ENCODE results near the gene TNFAIP2.
"Not testable (repeated sequence)": the region's sequence is repeated elsewhere in the genome, so short reads cannot be mapped to it uniquely, and the experiment has no call there.

Gene TNFAIP2

DNA sequence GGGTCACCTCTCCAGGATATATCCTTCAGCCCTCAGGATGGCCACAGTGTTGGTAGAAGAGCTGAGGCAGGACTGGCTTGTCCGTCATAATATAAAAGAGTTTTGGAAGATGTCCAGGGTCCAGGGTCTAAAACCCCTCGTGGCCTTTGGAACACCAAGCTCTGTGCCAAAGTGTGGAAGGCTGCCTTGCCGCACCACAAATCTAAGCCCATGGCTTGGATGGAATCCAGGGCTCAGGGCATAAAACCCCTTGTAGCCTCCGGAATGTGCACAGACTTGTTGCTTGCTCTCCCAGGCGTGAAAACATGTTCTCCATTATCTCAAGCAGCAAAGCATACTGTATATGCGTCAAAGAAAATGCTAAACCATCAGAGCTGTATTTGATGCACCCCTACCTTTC lies 46.7 kb downstream of the TNFAIP2 start:
- DNase-seq = no peak
- TF ChIP-seq GATA1 (IDR thresholded peaks at IDR 0.05; ENCODE audit: low read depth, low read length) (no peak), POLR2A (IDR thresholded peaks at IDR 0.05; ENCODE audit: low read length) (no peak)

- DNase-seq = not testable (repeated sequence)
Observed at GRCh38 chr14:103171206-103171605, 47.9 kb downstream of the TNFAIP2 start.

DNA sequence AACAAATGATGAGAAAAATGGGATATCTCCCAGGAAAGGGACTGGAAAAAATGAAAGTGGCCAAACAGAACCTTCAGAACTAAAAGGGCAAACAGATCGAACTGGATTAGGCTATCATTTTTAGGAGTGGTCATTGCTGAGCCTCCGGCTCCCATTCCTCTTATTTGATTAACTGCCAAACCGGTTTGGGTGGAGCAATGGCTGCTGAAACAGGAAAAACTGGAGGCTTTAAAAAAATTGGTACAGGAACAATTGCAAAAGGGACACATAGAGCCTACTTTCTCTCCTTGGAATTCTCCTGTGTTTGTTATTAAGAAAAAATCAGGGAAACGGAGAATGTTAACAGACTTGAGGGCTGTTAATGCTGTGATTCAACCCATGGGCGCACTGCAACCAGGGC lies 49.7 kb downstream of the TNFAIP2 start:
- no peak for DNase-seq
- TF ChIP-seq POLR2A (IDR thresholded peaks at IDR 0.05; ENCODE audit: low read length) (no peak), GATA1 (IDR thresholded peaks at IDR 0.05; ENCODE audit: low read depth, low read length) (no peak)

- not testable (repeated sequence) for DNase-seq
Observed at GRCh38 chr14:103173887-103174286, 50.6 kb downstream of the TNFAIP2 start.

DNA sequence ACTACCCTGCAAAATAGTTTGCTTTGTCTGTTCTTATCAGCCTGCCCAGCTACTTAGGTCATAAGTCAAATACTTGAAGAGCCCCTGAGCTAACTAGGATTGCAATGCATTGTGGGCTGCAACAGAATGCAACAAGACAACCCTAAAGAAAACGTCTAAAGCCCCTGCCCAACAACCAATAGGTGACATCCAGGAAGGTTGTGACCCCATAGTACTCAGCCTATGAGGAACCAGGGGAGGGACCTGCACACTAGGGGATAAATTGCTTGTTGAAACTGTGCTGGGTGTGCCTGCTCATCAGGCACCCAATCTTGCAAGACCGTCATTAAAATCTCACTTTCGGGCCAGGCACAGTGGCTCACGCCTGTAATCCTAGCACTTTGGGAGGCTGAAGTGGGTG lies 52.9 kb downstream of the TNFAIP2 start:
- DNase-seq = peak in 1 of 2 experiments; percentile 17

DNA sequence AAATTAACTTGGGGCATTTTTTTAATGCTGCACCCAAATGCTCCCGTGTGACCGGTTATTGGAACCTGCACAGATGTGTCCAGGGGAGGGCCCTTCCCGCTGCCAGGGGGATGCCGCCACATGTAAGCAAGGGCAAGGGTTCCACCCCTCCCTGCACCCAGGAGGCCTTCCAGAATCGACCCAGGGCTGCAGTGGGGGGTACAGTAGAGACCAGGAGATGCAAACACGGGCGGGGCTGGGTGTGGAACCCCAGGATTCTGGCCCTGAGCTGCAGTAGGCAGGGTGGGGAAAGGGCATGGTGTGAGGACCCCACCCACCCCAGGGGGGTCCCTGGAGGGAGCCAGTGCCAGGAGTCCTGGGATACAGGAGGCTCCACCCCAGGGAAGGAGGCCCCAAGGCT lies 54.1 kb downstream of the TNFAIP2 start:
- TF ChIP-seq GATA1 (IDR thresholded peaks at IDR 0.05; ENCODE audit: low read depth, low read length) (no peak), POLR2A (IDR thresholded peaks at IDR 0.05; ENCODE audit: low read length) (no peak)
- DNase-seq = no peak

GRCh38 chr14:103178521-103178920 lies 55.3 kb downstream of the TNFAIP2 start:
- TF ChIP-seq GATA1 (IDR thresholded peaks at IDR 0.05; ENCODE audit: low read depth, low read length) (no peak), POLR2A (IDR thresholded peaks at IDR 0.05; ENCODE audit: low read length) (no peak)
- DNase-seq = no peak

DNA sequence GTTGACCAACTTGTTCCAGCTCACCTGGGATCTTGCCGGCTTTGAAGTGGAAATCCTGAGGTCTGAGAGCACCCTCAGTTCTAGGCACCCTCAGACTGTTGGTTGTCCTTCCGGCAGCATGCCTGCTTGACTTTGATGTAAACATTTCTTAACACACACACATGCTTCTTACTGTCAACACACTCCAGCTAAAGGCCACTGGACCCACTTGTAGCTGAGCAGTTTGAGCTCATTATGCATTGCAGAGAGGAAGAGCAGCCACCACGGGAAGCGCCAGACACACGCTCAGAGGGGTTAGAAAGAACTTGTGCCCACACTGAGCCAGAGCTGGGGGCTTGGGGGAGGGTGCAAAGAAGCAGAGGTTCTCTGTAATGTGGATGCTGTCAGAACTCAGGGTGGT lies 55.8 kb downstream of the TNFAIP2 start:
- DNase-seq = no peak
- TF ChIP-seq GATA1 (IDR thresholded peaks at IDR 0.05; ENCODE audit: low read depth, low read length) (no peak), POLR2A (IDR thresholded peaks at IDR 0.05; ENCODE audit: low read length) (no peak)

- no peak for DNase-seq
- no peak for TF ChIP-seq POLR2A (IDR thresholded peaks at IDR 0.05; ENCODE audit: low read length)
- TF ChIP-seq GATA1 (IDR thresholded peaks at IDR 0.05; ENCODE audit: low read depth, low read length) = no peak
Observed at GRCh38 chr14:103180331-103180730, 57.1 kb downstream of the TNFAIP2 start.

GRCh38 chr14:103184046-103184445 lies 60.8 kb downstream of the TNFAIP2 start:
- TF ChIP-seq POLR2A (IDR thresholded peaks at IDR 0.05; ENCODE audit: low read length) = no peak
- TF ChIP-seq GATA1 (IDR thresholded peaks at IDR 0.05; ENCODE audit: low read depth, low read length) = no peak
- no peak for DNase-seq

DNA sequence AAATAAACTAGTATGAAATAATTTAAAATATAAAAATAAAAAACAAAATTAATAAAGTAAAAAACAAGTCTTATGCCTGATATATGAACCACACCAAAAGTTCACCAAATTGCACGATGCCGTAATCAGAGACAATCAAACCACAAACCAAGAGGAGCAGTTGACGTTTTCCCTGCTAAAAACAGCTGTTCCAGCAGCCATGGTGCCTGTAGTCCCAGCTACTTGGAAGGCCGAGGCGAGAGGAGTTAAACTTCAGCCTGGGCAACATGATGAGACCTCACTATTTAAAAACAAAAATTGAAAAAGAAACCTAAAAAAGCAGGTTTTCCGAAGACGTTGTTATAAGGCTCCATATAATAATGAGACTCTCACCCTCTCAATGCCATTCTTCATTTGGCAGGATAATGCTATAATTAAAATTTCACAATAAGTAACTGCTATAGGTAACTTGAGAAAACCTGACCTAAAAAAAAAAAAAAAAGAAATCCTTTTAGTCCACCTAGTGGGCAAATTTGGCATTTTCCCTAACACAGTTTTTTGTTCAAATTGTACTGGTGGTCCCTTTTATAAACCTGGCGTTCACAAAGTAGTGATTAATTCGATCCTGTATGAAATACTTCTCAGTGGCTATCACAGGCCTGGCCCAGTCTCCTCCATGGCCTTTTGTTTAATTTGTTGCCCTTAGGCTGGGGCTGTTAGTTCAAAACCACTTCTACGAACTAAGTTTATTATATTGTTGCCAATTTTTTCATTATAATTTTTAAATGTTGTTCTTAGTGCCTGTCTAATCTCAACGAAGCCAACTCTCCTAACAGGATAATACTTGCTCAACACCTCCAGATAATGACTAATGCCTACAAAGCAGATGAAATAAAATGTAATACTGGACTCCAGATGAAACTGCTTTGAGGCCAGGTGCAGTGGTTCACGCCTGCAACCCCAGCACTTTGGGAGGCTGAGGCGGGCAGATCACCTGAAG lies 62.1 kb downstream of the TNFAIP2 start:
- DNase-seq = peak; percentile 17 to 54
- TF ChIP-seq POLR2A (IDR thresholded peaks at IDR 0.05; ENCODE audit: low read length) (no peak), GATA1 (IDR thresholded peaks at IDR 0.05; ENCODE audit: low read depth, low read length) (no peak)

- no peak for DNase-seq
- TF ChIP-seq POLR2A (IDR thresholded peaks at IDR 0.05; ENCODE audit: low read length) (no peak), GATA1 (IDR thresholded peaks at IDR 0.05; ENCODE audit: low read depth, low read length) (no peak)
Observed at GRCh38 chr14:103186241-103186822, 63.1 kb downstream of the TNFAIP2 start.
